GM21717 (cell line): ENCODE data around the gene MORC1.

Experiments used
- ATAC-seq: cut with Tn5 transposase; IDR thresholded peaks from one replicate; pipeline ENCODE4 v1.9.1; 2021; ENCODE audit warnings: mild to moderate bottlenecking, moderate library complexity; ENCODE audit not compliant: unreplicated experiment

The MORC1 gene

GRCh38 chr3:109035082-109035481, 82.9 kb downstream of the MORC1 start:
- ATAC-seq = no peak

- no peak for ATAC-seq
These were observed 84.8 kb downstream of the MORC1 start for GRCh38 chr3:109033000-109033660.

- no peak for ATAC-seq
These were observed 89.2 kb downstream of the MORC1 start for GRCh38 chr3:109028753-109029152.

GRCh38 chr3:109026821-109027220, 91.1 kb downstream of the MORC1 start:
- no peak for ATAC-seq

- ATAC-seq = no peak
These were observed 92.0 kb downstream of the MORC1 start for GRCh38 chr3:109025896-109026295.

GRCh38 chr3:109023656-109024254, 94.2 kb downstream of the MORC1 start:
- peak; percentile 87 for ATAC-seq

- no peak for ATAC-seq
These were observed 94.8 kb downstream of the MORC1 start for GRCh38 chr3:109023167-109023566.

- no peak for ATAC-seq
These were observed 96.4 kb downstream of the MORC1 start for GRCh38 chr3:109021556-109021955.

GRCh38 chr3:109018828-109019227, 99.1 kb downstream of the MORC1 start:
- no peak for ATAC-seq

- ATAC-seq = no peak
These were observed 112.5 kb downstream of the MORC1 start for GRCh38 chr3:109005443-109005842.

GRCh38 chr3:108998436-108998835, 119.5 kb downstream of the MORC1 start:
- no peak for ATAC-seq

- no peak for ATAC-seq
These were observed 132.1 kb downstream of the MORC1 start for GRCh38 chr3:108985844-108986243.

GRCh38 chr3:108983051-108983450, 134.9 kb downstream of the MORC1 start:
- ATAC-seq = no peak

GRCh38 chr3:108976058-108976457, 141.9 kb downstream of the MORC1 start:
- no peak for ATAC-seq

- no peak for ATAC-seq
These were observed 144.9 kb downstream of the MORC1 start for GRCh38 chr3:108973019-108973418.

GRCh38 chr3:108972482-108972881, 145.5 kb downstream of the MORC1 start:
- ATAC-seq = no peak

GRCh38 chr3:108970561-108970960, 147.4 kb downstream of the MORC1 start:
- ATAC-seq = no peak

- no peak for ATAC-seq
These were observed 151.2 kb downstream of the MORC1 start for GRCh38 chr3:108966773-108967172.

- ATAC-seq = no peak
These were observed 158.9 kb downstream of the MORC1 start for GRCh38 chr3:108959017-108959416.

GRCh38 chr3:108953700-108954099, 164.2 kb downstream of the MORC1 start, which contains the start of gene GUCA1C:
Gene GUCA1C, minus strand, starts transcription at chr3:108953879. Its CDS starts 117 bp downstream, at chr3:108953762.
- ATAC-seq = no peak

GRCh38 chr3:108953210-108953609, 164.7 kb downstream of the MORC1 start:
- ATAC-seq = no peak

- ATAC-seq = no peak
These were observed 166.0 kb downstream of the MORC1 start for GRCh38 chr3:108951820-108952501.
